A172 (cell line): Measurements from ENCODE around the gene MMEL1. TPM values are rescaled to one million over a fixed set of nuclear protein-coding genes. Genes with fewer than 3 reads are reported as not detected.
"Not testable (repeated sequence)": the region's sequence is repeated elsewhere in the genome, so short reads cannot be mapped to it uniquely, and the experiment has no call there.

Experiments used
- DNase-seq: peaks from one replicate; pipeline ENCODE4 v3.0.0-alpha.2; 2015; ENCODE audit warnings: low spot score
- total RNA-seq: library from RNA; depleted of rRNA; stranded (reverse); fragments of >200 nt; shearing (Covaris generic); gene quantifications from 2 replicates; pipeline ENCODE4 v1.2.3, GENCODE V29; 2014

MMEL1 gene
- total RNA-seq, 1 experiment from 2014 or later = not detected

DNA sequence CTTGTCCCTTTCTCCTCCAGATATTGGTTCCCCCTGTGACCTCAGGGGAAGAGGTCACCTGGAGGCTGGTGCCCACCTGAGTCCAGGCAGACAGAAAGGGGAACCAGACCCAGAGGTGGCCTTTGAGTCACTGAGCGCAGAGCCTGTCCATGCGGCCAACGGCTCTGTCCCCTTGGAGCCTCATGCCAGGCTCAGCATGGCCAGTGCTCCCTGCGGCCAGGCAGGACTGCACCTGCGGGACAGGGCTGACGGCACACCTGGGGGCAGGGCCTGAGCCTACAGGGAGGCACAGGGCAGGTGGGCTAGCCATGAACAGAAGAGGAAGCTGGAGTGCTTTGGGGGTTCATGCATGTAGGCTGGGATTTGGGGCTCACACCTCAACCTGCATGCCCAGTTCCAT, 74.0 kb downstream of the MMEL1 start:
- no peak for DNase-seq

DNA sequence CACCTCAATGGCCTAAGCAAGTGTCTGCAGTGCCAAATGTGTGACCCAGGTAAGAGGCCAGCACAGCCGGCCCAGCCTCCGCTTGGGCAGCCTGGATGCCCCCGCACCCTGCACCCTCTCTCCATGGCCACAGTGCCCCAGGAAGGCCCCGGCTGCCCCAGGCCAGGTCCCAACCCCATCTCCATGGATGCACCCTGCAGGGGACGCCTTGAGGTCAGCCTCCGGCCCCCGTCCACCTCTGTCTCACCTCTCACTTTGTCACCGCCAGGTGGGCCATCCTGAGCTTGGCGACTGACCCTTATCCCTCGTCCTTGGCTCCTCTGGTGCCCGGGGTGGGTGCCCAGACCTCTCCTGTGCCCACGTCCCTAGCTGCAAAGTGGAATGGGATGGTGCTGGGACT, 74.4 kb downstream of the MMEL1 start:
- no peak for DNase-seq

GRCh38 chr1:2557482-2558400, 75.1 kb downstream of the MMEL1 start:
- DNase-seq = no peak

DNA sequence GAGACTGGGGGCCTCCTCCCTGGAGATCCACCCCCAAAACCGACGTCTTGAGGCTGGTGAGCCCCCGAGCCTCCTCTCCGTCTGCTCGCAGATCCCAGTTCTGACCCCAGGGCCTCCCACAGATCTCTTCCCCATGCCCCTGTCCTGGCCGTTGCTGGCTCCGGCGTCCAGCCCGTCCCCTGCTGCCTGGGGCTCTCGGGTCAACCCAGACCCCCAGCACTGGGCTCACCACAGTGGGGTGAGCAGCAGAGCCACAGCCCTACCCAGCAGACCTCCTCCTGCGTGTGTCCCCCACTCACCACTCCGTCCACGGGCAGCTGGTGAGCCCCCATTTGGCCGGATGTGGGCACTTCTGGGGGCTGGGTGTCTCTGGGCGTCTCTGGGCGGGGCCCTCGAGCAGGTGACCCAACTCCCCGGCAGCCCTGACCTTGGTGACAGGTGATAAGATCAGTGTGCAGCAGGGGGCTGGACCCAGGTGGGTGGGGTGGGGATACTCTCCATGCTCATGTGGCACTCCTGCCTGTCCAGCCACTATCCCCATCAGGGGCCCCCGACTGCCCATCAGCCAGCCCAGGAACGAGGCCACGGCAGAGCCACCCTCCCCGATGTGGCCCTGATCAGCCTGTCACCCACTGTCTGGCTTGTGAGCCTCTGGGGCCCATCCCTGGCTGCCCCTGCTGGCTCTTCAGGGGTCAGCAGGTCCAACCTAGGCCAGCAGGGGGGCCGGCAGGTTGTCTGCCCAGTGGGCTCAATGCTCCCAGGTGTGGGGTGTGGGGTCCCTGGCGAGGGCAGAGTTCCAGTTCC, 75.9 kb downstream of the MMEL1 start:
- no peak for DNase-seq

DNA sequence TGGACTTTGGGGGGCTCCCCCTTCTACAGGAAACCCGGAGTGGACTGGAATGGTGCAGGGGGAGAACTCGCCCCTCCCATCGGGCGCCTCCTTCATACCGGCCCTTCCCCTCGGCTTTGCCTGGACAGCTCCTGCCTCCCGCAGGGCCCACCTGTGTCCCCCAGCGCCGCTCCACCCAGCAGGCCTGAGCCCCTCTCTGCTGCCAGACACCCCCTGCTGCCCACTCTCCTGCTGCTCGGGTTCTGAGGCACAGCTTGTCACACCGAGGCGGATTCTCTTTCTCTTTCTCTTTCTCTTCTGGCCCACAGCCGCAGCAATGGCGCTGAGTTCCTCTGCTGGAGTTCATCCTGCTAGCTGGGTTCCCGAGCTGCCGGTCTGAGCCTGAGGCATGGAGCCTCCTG, 76.5 kb downstream of the MMEL1 start, which contains the start of gene TNFRSF14:
TNFRSF14 (plus strand) TSS at position 95 of the 401 bp plus-strand sequence; CDS start at position 389, 294 bp downstream.
- no peak for DNase-seq

- DNase-seq = no peak
Observed at GRCh38 chr1:2555634-2556276, 77.1 kb downstream of the MMEL1 start.

GRCh38 chr1:2554621-2555387, 78.0 kb downstream of the MMEL1 start:
- DNase-seq = no peak

GRCh38 chr1:2553871-2554620, 78.8 kb downstream of the MMEL1 start:
- no peak for DNase-seq

GRCh38 chr1:2553076-2553475, 79.7 kb downstream of the MMEL1 start:
- not testable (repeated sequence) for DNase-seq

- no peak for DNase-seq
Observed at GRCh38 chr1:2552189-2552588, 80.6 kb downstream of the MMEL1 start.

DNA sequence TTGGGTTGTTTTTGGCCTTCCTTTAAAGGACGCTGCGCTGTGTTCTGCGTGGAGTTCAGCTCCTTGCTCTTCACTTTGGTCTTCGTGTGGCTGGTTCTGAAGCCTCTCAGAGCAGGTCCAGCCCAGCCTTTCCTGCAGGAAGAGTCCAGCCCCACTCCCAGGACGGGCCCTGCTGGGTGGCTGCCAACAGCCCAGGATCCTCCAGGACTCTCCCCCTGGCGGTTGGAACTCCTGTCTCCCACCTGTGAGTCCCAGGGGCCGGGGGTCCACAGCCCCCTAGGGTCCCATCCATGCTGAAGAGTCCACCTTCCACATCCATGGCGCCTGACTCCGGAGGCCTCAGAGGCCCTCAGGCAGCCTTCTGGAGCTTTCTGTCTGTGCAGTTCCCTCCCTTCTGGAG, 81.3 kb downstream of the MMEL1 start:
- DNase-seq = not testable (repeated sequence)

GRCh38 chr1:2550309-2550861, 82.4 kb downstream of the MMEL1 start:
- not testable (repeated sequence) for DNase-seq

DNA sequence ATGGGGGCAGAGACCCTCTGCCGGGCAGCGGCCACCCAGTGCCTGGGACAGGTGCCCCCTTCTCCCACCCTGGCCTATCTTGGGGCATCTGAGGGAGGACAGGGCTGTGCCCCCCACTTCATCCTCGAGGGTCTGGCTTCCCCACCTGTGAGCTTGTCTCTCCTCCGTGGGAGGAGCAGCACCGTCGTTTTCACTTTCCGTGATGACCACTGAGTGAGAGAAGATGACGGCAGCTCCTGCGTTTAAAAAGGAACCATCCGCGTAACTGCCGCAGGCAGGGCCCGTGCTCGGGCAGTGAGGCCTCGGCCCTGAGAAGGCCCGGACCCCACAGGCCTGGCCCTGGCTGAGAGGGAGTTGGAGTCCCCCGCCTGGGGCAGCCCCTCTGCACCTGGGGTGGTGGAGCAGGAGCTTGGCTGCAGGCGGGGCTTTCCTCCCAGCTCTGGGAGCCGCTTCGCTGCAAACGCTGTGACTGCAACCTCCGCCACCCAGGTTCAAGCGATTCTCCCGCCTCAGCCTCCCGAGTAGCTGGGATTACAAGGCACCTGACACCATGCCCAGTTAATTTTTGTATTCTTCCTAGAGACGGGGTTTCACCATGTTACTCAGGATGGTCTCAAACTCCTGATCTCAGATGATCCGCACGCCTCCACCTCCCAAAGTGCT, 83.3 kb downstream of the MMEL1 start:
- DNase-seq = not testable (repeated sequence)

- peak; percentile 25 for DNase-seq
Observed at GRCh38 chr1:2548068-2548589, 84.7 kb downstream of the MMEL1 start.

- DNase-seq = no peak
Observed at GRCh38 chr1:2547210-2548067, 85.4 kb downstream of the MMEL1 start.

DNA sequence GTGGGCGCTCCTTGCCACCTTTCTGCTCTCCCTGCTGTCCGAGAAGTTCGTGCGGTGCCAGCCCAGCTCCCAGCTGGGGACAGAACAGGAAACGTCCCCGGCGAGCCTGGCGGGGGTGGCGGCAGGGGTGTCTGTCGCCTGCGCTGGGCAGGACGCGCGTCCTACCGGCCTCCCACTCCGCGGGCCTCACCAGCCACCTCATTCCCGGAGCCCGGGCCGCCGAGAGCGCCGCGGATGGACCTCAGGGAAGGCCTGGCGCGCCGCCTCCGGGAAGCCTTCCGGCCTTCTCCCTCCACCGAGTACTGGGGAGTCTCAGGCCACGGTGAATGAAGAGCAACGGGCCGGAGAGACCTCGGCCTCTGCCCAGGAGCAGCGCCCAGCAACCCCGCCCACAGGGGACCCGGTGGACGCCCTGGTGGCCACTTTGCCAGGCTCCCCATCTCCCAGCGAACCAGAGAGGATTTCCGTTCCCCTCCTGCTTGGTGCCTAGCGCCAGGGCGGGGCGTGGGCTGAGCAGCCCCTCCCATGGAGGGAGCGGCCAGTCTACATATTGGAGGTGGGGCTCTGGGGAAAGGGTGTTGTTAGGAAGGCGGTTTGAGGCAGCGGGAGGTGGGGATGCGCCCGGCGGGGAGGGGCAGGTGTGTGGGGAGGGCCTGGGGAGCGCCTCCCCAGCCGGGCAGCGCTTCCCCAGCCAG, 86.2 kb downstream of the MMEL1 start:
- DNase-seq = peak; percentile 77

DNA sequence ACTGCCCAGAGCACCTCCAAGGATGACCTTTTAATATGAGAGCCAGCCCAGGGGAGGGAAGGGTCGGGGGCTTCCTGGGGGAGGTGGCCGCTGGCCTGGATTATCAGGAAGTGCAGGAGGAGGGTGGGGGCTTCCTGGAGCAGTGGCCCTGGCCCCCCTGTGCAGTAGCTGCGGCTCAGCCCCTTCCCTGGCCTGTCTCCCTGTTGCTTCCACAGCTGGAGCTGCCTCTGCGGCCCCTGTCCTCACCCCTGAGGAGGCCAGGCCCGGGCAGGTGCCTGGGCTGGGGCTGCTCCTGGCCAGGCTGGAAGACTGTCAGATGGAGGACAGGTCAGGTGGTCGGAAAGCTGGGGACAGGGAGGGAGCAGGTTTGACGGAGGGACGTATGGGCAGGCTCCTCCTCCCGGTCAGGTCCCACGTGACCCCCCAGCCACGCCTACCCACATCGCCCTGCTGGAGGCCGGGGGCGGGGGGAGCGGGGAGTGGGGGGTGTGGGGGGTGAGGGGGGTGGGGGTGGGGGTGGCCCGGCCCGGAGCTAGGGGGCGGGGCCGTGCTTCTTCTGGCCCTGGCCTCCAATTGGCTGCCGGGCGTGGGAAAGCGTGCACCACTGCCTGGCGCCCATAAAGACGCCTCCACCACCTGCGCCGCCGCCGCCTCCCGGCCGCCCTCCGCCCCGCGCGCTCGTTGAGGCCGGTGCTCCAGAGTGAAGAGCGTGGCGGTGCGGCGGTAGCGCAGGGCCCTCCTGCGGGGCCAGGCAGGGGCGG, 86.9 kb downstream of the MMEL1 start:
- DNase-seq = peak; percentile 65
